Measurements from ENCODE around the gene YES1.
"Not testable (repeated sequence)": the region's sequence is repeated elsewhere in the genome, so short reads cannot be mapped to it uniquely, and the experiment has no call there.

The YES1 gene

DNA sequence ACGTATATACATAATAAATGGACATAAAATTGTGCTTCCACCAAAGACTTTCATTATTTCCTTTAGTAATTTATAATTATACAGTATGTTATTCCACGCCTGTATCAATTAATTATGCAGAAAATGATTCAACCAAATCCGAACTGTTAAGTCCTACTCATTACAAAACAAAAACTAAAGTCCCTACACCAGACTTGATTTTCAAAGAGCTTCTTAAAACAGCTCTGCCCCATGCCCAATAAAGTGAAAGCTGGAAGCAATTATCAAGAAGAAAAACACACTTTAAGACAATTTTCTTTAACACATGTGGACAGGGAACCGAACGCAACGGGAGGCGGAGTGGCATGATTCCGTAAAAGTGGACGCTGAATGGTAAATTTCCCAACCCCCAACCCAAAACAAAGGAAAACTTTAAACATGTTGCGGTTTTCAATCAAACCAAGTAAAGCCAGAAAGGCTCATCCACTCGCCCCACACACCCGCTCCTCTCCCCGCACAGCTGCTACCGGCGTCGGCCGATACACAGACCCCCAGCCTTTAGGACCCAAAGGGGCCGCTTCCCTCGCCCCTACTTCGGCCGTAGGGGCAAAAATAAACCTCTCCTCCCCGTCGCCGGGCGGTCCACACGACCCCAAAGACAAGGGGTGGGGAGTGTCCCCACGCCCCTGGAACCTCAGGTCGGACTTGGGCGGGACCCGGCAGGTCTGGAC lies 705 bp downstream of the YES1 start:
- H3K4me3 Mint-ChIP-seq: peak overlapping the region; percentile 97
- H3K27ac Mint-ChIP-seq: peak overlapping the region; percentile 97
- peaks cover 6% of the 10 kb centered on the region for H3K27me3 Mint-ChIP-seq
- peaks cover 78% of the 10 kb centered on the region for H3K4me1 Mint-ChIP-seq (ENCODE audit: low read depth)
- no peaks in the 10 kb centered on the region for H3K9me3 Mint-ChIP-seq
- peaks cover 13% of the 10 kb centered on the region for H3K36me3 Mint-ChIP-seq (ENCODE audit: low read depth)

DNA sequence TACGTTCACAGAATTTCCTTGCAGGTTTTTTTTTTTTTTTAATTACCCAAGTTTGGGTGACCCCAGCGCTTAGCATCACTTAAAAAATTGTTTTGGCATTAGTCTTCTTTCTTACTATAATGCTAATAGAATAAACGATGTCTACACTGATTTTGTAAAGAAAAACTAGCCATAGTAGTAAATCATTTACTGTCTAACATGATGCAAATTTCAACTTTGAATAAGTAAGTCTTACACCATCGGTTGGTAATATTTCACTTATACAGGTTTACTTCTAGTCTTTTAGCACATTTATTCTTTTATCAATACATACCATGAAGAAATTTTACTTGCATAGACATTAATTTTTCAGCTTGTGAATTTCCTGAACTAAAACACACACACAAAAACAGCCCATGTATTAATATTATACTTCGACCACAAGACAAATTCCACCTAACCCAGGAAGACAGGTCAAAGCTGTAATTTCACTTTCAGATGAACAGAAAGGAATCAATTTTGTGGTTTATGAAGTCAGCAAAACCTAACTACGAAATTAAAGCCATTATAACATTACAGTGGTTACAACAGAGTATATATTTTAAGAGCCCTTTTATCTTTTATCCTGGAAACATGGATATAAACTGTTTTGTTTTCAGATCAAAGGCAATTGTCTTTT lies 1.9 kb downstream of the YES1 start:
- H3K36me3 Mint-ChIP-seq (ENCODE audit: low read depth): peaks cover 13% of the 10 kb centered on the region
- H3K27ac Mint-ChIP-seq: peak overlapping the region; percentile 79
- peaks cover 79% of the 10 kb centered on the region for H3K4me1 Mint-ChIP-seq (ENCODE audit: low read depth)
- H3K9me3 Mint-ChIP-seq: no peaks in the 10 kb centered on the region
- peak overlapping the region; percentile 97 for H3K4me3 Mint-ChIP-seq
- H3K27me3 Mint-ChIP-seq: peaks cover 6% of the 10 kb centered on the region

DNA sequence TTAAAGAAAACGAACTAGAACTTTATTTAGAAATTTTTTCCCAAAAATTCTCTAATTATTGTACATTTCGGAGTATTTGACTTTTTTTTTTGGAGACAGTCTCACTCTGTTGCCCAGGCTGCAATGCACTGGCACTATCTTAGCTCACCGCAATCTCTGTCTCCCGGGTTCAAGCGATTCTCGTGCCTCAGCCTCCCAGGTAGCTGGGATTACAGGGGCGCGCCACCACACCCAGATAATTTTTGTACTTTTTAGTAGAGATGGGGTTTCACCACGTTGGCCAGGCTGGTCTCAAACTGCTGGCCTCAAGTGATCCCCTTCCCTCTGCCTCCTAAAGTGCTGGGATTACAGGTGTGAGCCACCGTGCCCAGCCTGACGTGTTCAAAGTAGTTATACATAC lies 2.8 kb downstream of the YES1 start:
- peaks cover 75% of the 10 kb centered on the region for H3K4me1 Mint-ChIP-seq (ENCODE audit: low read depth)
- peak overlapping the region; percentile 79 for H3K27ac Mint-ChIP-seq
- peak overlapping the region; percentile 97 for H3K4me3 Mint-ChIP-seq
- H3K27me3 Mint-ChIP-seq, H3K9me3 Mint-ChIP-seq: not testable (repeated sequence)
- peaks cover 13% of the 10 kb centered on the region for H3K36me3 Mint-ChIP-seq (ENCODE audit: low read depth)

DNA sequence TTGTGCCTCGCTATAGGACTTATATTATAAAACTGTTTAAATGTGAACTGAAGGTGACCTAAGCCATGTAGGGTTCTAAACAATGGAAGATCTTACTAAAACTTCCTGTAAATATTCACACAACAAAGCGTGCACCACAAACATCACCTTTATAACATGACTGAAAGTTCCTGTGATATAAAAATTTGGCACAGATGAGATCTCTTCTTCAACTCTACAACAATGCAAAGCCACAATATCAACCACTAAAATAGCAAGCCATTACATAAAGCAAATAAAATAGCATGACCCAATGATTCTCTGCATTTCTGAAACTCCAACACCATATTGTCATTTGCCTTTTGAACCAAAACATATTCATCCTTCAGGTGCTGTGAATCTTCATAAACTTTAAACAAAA lies 3.5 kb downstream of the YES1 start:
- Mint-ChIP-seq H3K4me3 (peak overlapping the region; percentile 67), H3K4me1 (ENCODE audit: low read depth) (peaks cover 75% of the 10 kb centered on the region), H3K36me3 (ENCODE audit: low read depth) (peaks cover 13% of the 10 kb centered on the region), H3K27me3 (peaks cover 6% of the 10 kb centered on the region), H3K27ac (peak overlapping the region; percentile 63), H3K9me3 (no peaks in the 10 kb centered on the region)

DNA sequence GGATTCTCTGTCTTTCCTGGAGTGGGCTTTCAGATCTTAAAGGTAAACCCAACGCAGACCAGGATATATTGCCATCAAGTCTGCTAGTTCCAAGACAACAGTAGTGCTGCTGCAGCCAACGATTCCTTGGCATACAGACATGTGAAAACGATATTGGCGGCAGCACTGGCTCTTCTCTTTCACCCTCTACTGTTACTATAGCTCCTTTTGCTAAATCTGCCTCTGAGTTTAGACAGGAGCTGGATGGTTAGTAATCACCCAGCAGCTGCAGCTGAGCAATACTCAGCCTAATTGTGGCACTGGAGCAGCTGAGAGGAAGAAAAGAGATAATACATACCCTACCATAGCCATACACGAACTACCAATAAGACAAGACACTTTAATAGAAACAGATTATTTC lies 4.0 kb downstream of the YES1 start:
- Mint-ChIP-seq H3K27me3 (peaks cover 6% of the 10 kb centered on the region), H3K36me3 (ENCODE audit: low read depth) (peaks cover 13% of the 10 kb centered on the region), H3K27ac (peak overlapping the region; percentile 63), H3K9me3 (no peaks in the 10 kb centered on the region), H3K4me3 (peak overlapping the region; percentile 67), H3K4me1 (ENCODE audit: low read depth) (peaks cover 75% of the 10 kb centered on the region)

DNA sequence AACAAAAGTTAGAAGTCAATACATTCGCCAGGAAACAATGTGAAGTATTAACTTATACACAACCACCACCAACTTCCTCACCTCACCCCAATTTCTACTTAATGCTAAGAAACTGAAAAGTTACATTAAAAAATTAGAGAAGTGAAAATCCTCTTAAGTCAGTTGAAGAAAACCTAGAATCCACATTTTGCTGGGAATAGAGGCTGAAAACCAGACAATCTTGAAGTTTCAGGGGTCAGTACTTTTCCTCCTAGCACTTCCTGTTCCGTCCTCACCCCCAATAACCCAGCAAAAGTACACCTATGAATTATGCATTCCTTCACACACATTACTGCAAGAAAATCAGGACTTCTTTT lies 6.3 kb downstream of the YES1 start:
- Mint-ChIP-seq H3K4me3 (peak overlapping the region; percentile 20), H3K27ac (no peak overlapping the region), H3K36me3 (ENCODE audit: low read depth) (peaks cover 18% of the 10 kb centered on the region), H3K9me3 (no peaks in the 10 kb centered on the region), H3K4me1 (ENCODE audit: low read depth) (peaks cover 85% of the 10 kb centered on the region), H3K27me3 (peaks cover 6% of the 10 kb centered on the region)

DNA sequence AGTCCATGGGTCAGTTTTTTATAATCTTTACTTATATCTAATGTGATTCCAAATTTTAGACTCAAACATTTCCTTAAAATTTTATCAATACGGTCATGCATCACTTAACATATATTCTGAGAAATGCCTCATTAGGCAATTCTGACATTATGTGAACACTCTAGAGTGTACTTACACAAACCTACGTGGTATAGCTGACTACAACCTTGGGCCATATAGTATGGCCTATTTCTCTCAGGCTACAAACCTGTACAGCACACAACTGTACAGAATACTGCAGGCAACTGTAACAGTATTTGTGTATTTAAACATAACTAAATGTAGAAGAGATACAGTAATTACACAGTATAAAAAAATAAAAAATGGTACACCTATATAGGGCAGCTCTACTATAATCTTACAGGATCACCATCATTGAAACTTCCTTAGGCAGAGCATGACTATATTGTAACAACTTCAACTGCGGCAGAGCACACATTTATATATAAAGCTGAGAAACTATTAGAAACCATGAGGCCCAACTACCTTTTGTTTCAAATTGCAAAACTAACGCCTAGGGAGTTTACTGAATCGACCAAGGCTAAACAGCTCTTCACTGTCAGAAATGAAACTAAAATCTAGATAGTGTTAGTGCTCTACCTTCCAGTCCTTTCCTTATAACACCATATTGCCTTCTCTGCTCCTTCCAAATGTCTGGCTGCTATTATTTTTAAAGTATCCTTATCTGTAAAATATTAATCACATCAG lies 6.9 kb downstream of the YES1 start:
- Mint-ChIP-seq H3K4me1 (ENCODE audit: low read depth) (peaks cover 85% of the 10 kb centered on the region), H3K9me3 (no peaks in the 10 kb centered on the region), H3K27me3 (peaks cover 6% of the 10 kb centered on the region), H3K27ac (no peak overlapping the region), H3K4me3 (peak overlapping the region; percentile 20), H3K36me3 (ENCODE audit: low read depth) (peaks cover 22% of the 10 kb centered on the region)

DNA sequence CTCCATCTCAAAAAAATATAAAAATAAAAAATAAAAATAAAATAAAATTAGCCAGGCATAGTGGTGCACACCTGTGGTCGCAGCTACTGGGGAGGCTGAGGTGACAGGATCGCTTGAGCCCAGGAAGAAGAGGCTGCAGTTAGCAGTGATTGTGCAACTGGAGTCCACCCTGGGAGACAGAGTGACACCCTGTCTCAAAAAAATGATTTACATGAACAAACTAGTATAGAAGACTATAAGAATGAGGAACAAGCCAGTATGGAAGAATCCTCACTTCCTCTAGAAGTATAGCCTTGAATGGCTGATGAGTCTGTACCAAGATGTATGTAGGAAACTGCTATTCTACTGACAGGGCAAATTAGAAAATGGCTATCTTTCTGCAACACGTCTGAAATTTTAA lies 10.9 kb downstream of the YES1 start:
- Mint-ChIP-seq H3K4me1 (ENCODE audit: low read depth) (peaks cover 75% of the 10 kb centered on the region), H3K9me3 (no peaks in the 10 kb centered on the region), H3K27ac (no peak overlapping the region), H3K27me3 (no peaks in the 10 kb centered on the region), H3K4me3 (no peak overlapping the region), H3K36me3 (ENCODE audit: low read depth) (peaks cover 10% of the 10 kb centered on the region)

DNA sequence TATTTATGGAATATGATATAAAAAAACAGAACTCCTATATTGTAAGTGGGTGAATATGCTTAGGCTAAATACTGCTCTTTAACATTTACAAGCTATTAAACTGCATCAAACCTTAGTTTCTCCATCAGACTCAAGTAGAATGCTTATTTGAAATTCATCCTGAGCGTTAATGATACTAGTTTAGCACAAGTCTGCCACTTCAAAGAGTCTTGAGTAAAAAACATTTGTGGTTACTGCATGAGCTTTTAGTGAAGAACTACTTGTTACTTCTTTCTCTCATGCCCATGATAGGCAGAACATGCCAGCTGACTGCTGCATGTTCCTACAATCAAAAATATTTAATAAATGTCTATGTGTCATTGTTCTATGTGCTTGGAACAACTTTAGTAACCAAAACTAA lies 12.1 kb downstream of the YES1 start:
- no peaks in the 10 kb centered on the region for H3K9me3 Mint-ChIP-seq
- H3K27ac Mint-ChIP-seq: no peak overlapping the region
- H3K4me1 Mint-ChIP-seq (ENCODE audit: low read depth): peaks cover 64% of the 10 kb centered on the region
- peaks cover 10% of the 10 kb centered on the region for H3K36me3 Mint-ChIP-seq (ENCODE audit: low read depth)
- H3K4me3 Mint-ChIP-seq: no peak overlapping the region
- no peaks in the 10 kb centered on the region for H3K27me3 Mint-ChIP-seq

DNA sequence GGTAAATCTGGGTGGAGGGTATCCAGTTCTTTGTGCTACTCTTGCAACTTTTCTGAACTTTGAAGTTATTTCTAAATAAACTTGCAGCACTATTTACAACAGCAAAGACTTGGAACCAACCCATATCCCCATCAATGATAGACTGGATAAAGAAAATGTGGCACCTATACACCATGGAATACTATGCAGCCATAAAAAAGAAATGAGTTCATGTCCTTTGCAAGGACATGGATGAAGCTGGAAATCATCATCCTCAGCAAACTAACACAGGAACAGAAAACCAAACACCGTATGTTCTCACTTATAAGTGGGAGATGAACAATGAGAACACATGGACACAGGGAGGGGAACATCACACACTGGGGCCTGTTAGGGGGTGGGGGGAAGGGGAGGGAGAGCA lies 16.7 kb downstream of the YES1 start:
- not testable (repeated sequence) for H3K36me3 Mint-ChIP-seq (ENCODE audit: low read depth); H3K27ac Mint-ChIP-seq; H3K4me3 Mint-ChIP-seq; H3K27me3 Mint-ChIP-seq; H3K9me3 Mint-ChIP-seq
- H3K4me1 Mint-ChIP-seq (ENCODE audit: low read depth): peaks cover 42% of the 10 kb centered on the region

DNA sequence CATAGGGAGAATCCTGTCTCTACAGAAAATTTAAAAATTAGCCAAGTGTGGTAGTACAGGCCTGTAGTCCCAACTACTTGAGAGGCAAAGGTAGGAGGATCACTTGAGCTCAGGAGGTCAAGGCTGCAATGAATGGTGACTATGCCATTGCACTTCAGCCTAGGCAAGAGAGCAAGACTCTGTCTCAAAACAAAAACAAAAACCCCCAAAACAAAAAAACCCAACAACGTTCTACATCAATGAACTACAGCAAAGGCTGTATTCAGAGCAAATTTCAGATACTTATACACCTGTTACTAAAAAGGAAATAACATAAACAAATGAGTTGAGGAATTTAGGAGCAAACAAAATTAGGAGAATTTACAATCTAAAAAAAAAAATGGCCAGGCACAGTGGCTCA lies 22.6 kb downstream of the YES1 start:
- peaks cover 4% of the 10 kb centered on the region for H3K36me3 Mint-ChIP-seq (ENCODE audit: low read depth)
- peaks cover 47% of the 10 kb centered on the region for H3K4me1 Mint-ChIP-seq (ENCODE audit: low read depth)
- H3K4me3 Mint-ChIP-seq: no peak overlapping the region
- no peak overlapping the region for H3K27ac Mint-ChIP-seq
- H3K27me3 Mint-ChIP-seq: no peaks in the 10 kb centered on the region
- no peaks in the 10 kb centered on the region for H3K9me3 Mint-ChIP-seq

DNA sequence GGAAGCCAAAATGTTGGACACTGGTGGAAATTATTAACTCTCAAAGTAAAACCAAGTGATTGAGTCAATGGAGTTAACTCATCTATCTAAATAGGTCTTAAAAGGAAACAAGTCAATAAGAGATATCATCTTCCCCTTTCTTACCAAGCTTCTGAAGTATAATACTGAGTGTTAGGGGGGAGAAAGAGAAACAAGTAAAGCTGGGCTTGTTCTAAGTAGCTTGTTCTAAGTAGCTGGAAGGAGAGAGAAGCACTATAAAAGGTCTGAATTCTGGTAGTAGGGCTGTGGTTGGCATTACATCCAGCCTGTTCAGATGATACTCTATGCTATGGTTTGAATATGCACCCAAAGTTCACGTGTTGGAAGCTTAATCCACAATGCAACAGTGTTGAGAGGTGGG lies 26.8 kb downstream of the YES1 start:
- H3K9me3 Mint-ChIP-seq: no peaks in the 10 kb centered on the region
- H3K27ac Mint-ChIP-seq: peak overlapping the region; percentile 23
- peaks cover 4% of the 10 kb centered on the region for H3K36me3 Mint-ChIP-seq (ENCODE audit: low read depth)
- H3K4me3 Mint-ChIP-seq: no peak overlapping the region
- peaks cover 53% of the 10 kb centered on the region for H3K4me1 Mint-ChIP-seq (ENCODE audit: low read depth)
- no peaks in the 10 kb centered on the region for H3K27me3 Mint-ChIP-seq

DNA sequence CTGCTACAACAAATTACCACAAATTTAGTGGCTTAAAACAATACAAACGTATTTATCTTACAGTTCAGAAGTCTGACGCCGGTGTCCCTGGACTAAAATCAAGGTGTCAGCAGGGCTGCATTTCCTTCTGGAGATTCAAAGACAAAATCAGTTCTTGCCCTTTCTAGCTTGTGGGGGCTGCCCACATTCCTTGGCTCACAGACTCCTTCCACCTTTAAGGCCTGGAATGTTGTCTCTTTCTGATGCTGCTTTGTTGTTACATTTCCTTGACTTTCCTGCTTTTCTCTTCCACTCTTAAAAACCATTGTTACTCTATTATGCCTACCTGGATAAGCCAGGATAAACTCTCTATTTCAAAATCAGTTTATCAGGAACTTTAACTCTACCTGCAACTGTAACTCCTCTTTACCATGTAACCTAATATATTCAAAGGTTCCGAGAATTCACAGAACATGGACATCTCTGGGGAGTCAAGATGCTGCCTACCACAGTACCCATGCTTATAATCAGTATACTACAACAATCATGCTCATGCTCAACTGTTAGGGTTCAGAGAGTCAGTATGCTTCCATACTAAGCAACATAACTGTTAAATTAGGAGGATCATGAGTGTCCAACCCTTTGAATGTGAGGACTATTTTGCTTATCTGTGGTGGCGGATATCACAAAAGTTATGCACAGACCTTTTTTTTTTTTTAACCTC lies 27.4 kb downstream of the YES1 start:
- no peak overlapping the region for H3K27ac Mint-ChIP-seq
- H3K36me3 Mint-ChIP-seq (ENCODE audit: low read depth): peaks cover 4% of the 10 kb centered on the region
- H3K4me1 Mint-ChIP-seq (ENCODE audit: low read depth): peaks cover 54% of the 10 kb centered on the region
- no peaks in the 10 kb centered on the region for H3K9me3 Mint-ChIP-seq
- H3K4me3 Mint-ChIP-seq: no peak overlapping the region
- no peaks in the 10 kb centered on the region for H3K27me3 Mint-ChIP-seq

DNA sequence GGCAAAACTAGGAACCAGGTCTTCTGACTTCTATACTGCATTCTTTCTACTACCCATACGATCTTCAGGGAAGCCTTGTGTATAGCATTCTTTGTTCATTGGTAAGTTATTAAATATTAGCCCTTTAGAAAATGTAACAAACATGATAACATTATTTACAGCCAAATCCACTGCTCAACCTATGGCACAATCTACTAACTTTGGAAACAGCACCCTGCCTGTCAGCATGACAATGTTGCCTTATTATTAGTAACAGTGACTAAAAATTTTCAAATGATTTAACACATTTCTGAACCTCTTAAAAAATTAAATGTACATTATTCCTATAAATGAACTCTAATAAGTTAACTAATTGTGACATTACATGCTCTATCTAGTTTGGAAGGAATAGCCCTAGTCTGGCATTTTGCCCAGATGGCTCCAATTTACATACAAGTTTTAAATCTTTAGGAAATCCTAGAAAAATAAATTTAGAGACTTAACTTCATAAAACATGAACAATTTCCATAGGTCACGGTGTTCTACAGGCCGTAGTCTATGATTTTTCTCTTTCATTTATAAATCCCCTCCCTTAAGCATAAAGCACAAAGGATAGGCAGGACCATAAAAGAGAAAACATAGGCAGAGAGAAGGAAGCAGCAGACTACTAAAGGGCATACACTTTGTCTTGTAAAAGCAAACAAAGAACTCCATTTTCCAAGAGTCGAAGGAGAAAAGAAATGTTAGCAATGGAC lies 33.7 kb downstream of the YES1 start:
- Mint-ChIP-seq H3K9me3 (no peaks in the 10 kb centered on the region), H3K27ac (no peak overlapping the region), H3K27me3 (no peaks in the 10 kb centered on the region), H3K36me3 (ENCODE audit: low read depth) (peaks cover 23% of the 10 kb centered on the region), H3K4me1 (ENCODE audit: low read depth) (peaks cover 18% of the 10 kb centered on the region), H3K4me3 (no peak overlapping the region)
